PC-3 (cell line): ENCODE measurements around the gene GALNT2. TPM values are rescaled to one million over a fixed set of nuclear protein-coding genes. Genes with fewer than 3 reads are reported as not detected.

Source experiments
- ATAC-seq: fragments of 200-7000 bp; cut with Tn5 transposase; 2 replicates; pipeline ENCODE4 v1.9.1; 2020; ENCODE audit warnings: mild to moderate bottlenecking, moderate library complexity
- BruUV-seq: library from RNA; stranded (reverse); fragments of 400-500 nt; replicated peaks from 2 replicates; lab custom pipeline; 2021; lab: Mats Ljungman, UMichigan
- CTCF ChIA-PET: fragments of 300-600 bp; sonication (Branson Sonifier 250); formaldehyde crosslinking; loops from one replicate; lab custom pipeline; 2022; ENCODE audit warnings: antibody characterized with exemption; lab: Charles Lee
- POLR2A ChIA-PET: fragments of 300-600 bp; sonication (Branson Sonifier 250); formaldehyde crosslinking; loops from one replicate; lab custom pipeline; 2022; ENCODE audit warnings: antibody characterized with exemption; ENCODE audit not compliant: unreplicated experiment; lab: Charles Lee
- DNase-seq: peaks from one replicate; pipeline ENCODE4 v3.0.0-alpha.2; 2015
- H2AFZ ChIP-seq: fragments of 300-600 bp; sonication (generic); 2 replicates; pipeline ENCODE4 v1.6.0; 2016; ENCODE audit warnings: antibody characterized with exemption, low read length
- H3F3A ChIP-seq: fragments of 300-600 bp; sonication (generic); one replicate; pipeline ENCODE4 v1.6.0; 2017; ENCODE audit warnings: antibody characterized with exemption, low read length, control low read depth, mild to moderate bottlenecking; ENCODE audit not compliant: unreplicated experiment
- H3K27ac ChIP-seq: fragments of 300-600 bp; sonication (generic); 2 replicates; pipeline ENCODE4 v1.5.1; 2016; ENCODE audit warnings: mild to moderate bottlenecking, low read length
- H3K27me3 ChIP-seq: fragments of 300-600 bp; sonication (generic); 2 replicates; pipeline ENCODE4 v1.6.1; 2016; ENCODE audit warnings: low read length, mixed read lengths
- H3K36me3 ChIP-seq: fragments of 300-600 bp; sonication (generic); 2 replicates; pipeline ENCODE4 v1.6.1; 2016; ENCODE audit warnings: low read depth, mixed run types, low read length, mixed read lengths
- H3K4me1 ChIP-seq: fragments of 300-600 bp; sonication (generic); 2 replicates; pipeline ENCODE4 v1.5.1; 2016; ENCODE audit warnings: low read length; ENCODE audit not compliant: insufficient read depth
- H3K4me2 ChIP-seq: fragments of 300-600 bp; sonication (generic); 2 replicates; pipeline ENCODE4 v1.6.0; 2016; ENCODE audit warnings: low read length
- H3K4me3 ChIP-seq: fragments of 300-600 bp; sonication (generic); 2 replicates; pipeline ENCODE4 v1.5.1; 2016; ENCODE audit warnings: mild to moderate bottlenecking, low read length, mixed read lengths
- H3K79me2 ChIP-seq: fragments of 300-600 bp; sonication (generic); 2 replicates; pipeline ENCODE4 v1.6.1; 2017; ENCODE audit warnings: low read length, mixed read lengths
- H3K9ac ChIP-seq: fragments of 300-600 bp; sonication (generic); 2 replicates; pipeline ENCODE4 v1.6.0; 2016; ENCODE audit warnings: mild to moderate bottlenecking, low read length
- H3K9me2 ChIP-seq: fragments of 300-600 bp; sonication (generic); replicated peaks from 2 replicates; pipeline ENCODE4 v1.6.1; 2016; ENCODE audit warnings: mixed run types, low read length, mixed read lengths
- H3K9me3 ChIP-seq: fragments of 300-600 bp; sonication (generic); 2 replicates; pipeline ENCODE4 v1.6.1; 2016; ENCODE audit warnings: low read length, mixed read lengths
- H4K20me1 ChIP-seq: fragments of 300-600 bp; sonication (generic); 2 replicates; pipeline ENCODE4 v1.6.1; 2016; ENCODE audit warnings: low read length, mixed read lengths
- EZH2 ChIP-seq: fragments of 300-600 bp; sonication (generic); IDR thresholded peaks from one replicate; pipeline ENCODE4 v1.6.1; 2017; ENCODE audit warnings: antibody characterized with exemption, mild to moderate bottlenecking, low read length; ENCODE audit not compliant: unreplicated experiment
- EZH2phosphoT487 ChIP-seq: fragments of 300-600 bp; sonication (generic); IDR thresholded peaks from 2 replicates; pipeline ENCODE4 v1.6.1; 2018; ENCODE audit warnings: mild to moderate bottlenecking, antibody characterized with exemption, low read length, borderline replicate concordance
- intact Hi-C: fragments of 100-400 bp; cut with micrococcal nuclease; formaldehyde crosslinking; loops from 2 replicates; pipeline ENCODE4 v1.9.0; 2023
- total RNA-seq: library from RNA; depleted of rRNA; stranded (reverse); fragments of >200 nt; gene quantifications from 2 replicates; pipeline ENCODE4 v1.2.3, GENCODE V29; 2014
- TF ChIP-seq, protein P1 (sequence below): fragments of 300-600 bp; sonication (generic); conservative IDR thresholded peaks from 2 replicates; pipeline ENCODE4 v1.5.1; 2017; ENCODE audit warnings: antibody characterized with exemption, low read depth, mild to moderate bottlenecking, low read length

Gene GALNT2
- total RNA-seq, 1 experiment from 2014 or later, result 182 TPM

DNA sequence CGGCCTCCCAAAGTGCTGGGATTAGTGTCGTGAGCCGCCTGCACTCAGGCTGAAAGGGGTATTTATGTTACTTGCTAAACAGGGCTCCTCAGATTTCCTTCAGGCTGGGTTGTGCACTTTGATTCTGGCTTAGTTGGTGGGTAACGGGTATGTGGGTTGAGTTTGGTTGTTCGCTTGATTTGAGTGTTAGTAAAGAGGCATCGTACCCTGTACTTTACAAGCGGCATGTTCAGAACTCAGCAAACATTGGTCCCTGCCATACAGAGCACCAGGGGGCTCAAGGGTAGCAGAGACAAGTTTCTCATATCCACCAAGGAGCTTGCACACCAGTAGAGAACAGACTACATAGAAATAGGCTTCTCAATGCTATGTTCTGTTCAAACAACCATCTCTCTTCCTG is 211.3 kb downstream of the GALNT2 start:
- no peak overlapping the region for H3K4me3 ChIP-seq
- H3K4me2 ChIP-seq, result no peak overlapping the region
- no peaks in the 10 kb centered on the region for H3K79me2 ChIP-seq
- H3K9me3 ChIP-seq, result no peaks in the 10 kb centered on the region
- H3K36me3 ChIP-seq, result peaks cover 57% of the 10 kb centered on the region
- H2AFZ ChIP-seq, result no peak overlapping the region
- H3K27me3 ChIP-seq, result no peaks in the 10 kb centered on the region
- no peaks in the 10 kb centered on the region for H3K9me2 ChIP-seq
- ChIA-PET CTCF (no interaction called here), POLR2A (no interaction called here)
- TF ChIP-seq EZH2phosphoT487 (no peak), EZH2 (no peak)
- TF ChIP-seq, protein P1, sequence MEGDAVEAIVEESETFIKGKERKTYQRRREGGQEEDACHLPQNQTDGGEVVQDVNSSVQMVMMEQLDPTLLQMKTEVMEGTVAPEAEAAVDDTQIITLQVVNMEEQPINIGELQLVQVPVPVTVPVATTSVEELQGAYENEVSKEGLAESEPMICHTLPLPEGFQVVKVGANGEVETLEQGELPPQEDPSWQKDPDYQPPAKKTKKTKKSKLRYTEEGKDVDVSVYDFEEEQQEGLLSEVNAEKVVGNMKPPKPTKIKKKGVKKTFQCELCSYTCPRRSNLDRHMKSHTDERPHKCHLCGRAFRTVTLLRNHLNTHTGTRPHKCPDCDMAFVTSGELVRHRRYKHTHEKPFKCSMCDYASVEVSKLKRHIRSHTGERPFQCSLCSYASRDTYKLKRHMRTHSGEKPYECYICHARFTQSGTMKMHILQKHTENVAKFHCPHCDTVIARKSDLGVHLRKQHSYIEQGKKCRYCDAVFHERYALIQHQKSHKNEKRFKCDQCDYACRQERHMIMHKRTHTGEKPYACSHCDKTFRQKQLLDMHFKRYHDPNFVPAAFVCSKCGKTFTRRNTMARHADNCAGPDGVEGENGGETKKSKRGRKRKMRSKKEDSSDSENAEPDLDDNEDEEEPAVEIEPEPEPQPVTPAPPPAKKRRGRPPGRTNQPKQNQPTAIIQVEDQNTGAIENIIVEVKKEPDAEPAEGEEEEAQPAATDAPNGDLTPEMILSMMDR, result no peak
- intact Hi-C loops, result no loop called here
- 0 out of 2 replicates have a peak, but pooled peaks cover 5% of the 10 kb centered on the region for H4K20me1 ChIP-seq
- ATAC-seq (no peak), DNase-seq (no peak)
- BruUV-seq, result no TSS peak
- no peak overlapping the region for H3K9ac ChIP-seq
- peaks cover 9% of the 10 kb centered on the region for H3F3A ChIP-seq
- H3K27ac ChIP-seq, result no peak overlapping the region
- no peaks in the 10 kb centered on the region for H3K4me1 ChIP-seq

DNA sequence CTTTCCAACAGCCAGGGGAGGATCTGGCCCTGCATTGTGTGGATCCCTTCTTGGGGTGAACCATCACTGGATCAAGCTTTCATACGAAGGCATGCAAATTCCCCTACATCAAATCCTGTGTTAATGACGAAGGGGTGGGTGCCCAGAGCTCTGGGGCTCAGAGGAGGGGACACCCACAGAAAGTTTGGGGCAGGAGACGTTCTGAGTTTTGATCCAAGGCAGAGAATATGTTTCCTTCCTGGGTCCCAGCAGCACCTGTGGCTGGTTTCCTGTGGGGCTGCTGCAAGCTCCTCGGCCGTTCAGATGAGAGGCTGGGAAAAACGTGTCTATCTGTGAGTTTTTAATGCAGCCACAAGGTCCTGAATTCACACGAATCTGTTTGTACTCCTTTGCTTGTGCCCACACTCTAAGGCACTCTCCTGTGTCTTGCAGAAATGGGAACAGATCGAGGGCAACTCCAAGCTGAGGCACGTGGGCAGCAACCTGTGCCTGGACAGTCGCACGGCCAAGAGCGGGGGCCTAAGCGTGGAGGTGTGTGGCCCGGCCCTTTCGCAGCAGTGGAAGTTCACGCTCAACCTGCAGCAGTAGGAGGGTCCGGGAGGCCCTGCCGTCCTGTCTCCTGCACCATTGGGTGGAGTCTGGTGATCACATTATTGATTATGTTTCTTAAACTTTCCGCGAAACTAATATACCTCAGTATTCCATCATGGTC is 212.0 kb downstream of the GALNT2 start:
- ChIA-PET CTCF (no interaction called here), POLR2A (no interaction called here)
- no peak overlapping the region for H2AFZ ChIP-seq
- H3F3A ChIP-seq, result peaks cover 9% of the 10 kb centered on the region
- TF ChIP-seq EZH2 (no peak), EZH2phosphoT487 (no peak)
- TF ChIP-seq, protein P1, result no peak
- H3K27ac ChIP-seq, result no peak overlapping the region
- H3K4me2 ChIP-seq, result no peak overlapping the region
- no peaks in the 10 kb centered on the region for H3K27me3 ChIP-seq
- ATAC-seq (no peak), DNase-seq (no peak)
- BruUV-seq, result no TSS peak
- H3K36me3 ChIP-seq, result peaks cover 57% of the 10 kb centered on the region
- no peak overlapping the region for H3K9ac ChIP-seq
- H3K9me3 ChIP-seq, result no peaks in the 10 kb centered on the region
- intact Hi-C loops, result no loop called here
- no peaks in the 10 kb centered on the region for H3K9me2 ChIP-seq
- H3K4me1 ChIP-seq, result no peaks in the 10 kb centered on the region
- no peak overlapping the region for H3K4me3 ChIP-seq
- H3K79me2 ChIP-seq, result no peaks in the 10 kb centered on the region
- H4K20me1 ChIP-seq, result 0 out of 2 replicates have a peak, but pooled peaks cover 5% of the 10 kb centered on the region

DNA sequence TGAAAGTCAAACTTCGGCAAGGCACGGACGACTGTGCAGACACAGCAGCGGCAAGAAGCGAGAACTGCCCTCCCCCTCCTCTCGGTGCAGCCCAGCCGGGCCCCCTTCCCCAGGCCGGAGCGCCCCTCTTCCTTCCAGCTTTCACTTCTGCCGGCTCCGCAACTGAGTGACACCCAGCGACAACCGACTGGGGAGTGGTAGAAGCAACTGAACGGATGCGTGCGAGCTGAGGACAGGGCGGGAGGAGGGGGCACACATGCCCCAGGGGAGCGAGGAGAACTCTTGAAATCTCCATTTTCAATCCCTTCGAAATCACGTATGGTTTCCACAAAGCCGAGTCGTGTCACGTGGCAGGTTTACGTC is 212.5 kb downstream of the GALNT2 start:
- TSS peak; percentile 33 for BruUV-seq
- H3K36me3 ChIP-seq, result peaks cover 53% of the 10 kb centered on the region
- DNase-seq (no peak), ATAC-seq (no peak)
- ChIA-PET POLR2A (no interaction called here), CTCF (no interaction called here)
- H3K4me1 ChIP-seq, result no peaks in the 10 kb centered on the region
- no peaks in the 10 kb centered on the region for H3K27me3 ChIP-seq
- H3K4me2 ChIP-seq, result no peak overlapping the region
- H3K79me2 ChIP-seq, result no peaks in the 10 kb centered on the region
- intact Hi-C loops, result no loop called here
- no peaks in the 10 kb centered on the region for H3K9me3 ChIP-seq
- no peak overlapping the region for H3K9ac ChIP-seq
- TF ChIP-seq, protein P1, result no peak
- TF ChIP-seq EZH2 (no peak), EZH2phosphoT487 (no peak)
- H3K9me2 ChIP-seq, result no peaks in the 10 kb centered on the region
- no peak overlapping the region for H2AFZ ChIP-seq
- no peak overlapping the region for H3K4me3 ChIP-seq
- H3K27ac ChIP-seq, result no peak overlapping the region
- 0 out of 2 replicates have a peak, but pooled peaks cover 3% of the 10 kb centered on the region for H4K20me1 ChIP-seq
- peaks cover 9% of the 10 kb centered on the region for H3F3A ChIP-seq
